CD1c-positive myeloid dendritic cell (primary cell): Measurements from ENCODE around the gene FLG.
"Not testable (repeated sequence)": the region's sequence is repeated elsewhere in the genome, so short reads cannot be mapped to it uniquely, and the experiment has no call there.

Source experiments
- DNase-seq: peaks from one replicate; pipeline ENCODE4 v3.0.0-alpha.2; 2016; ENCODE audit errors: extremely low spot score

FLG gene

GRCh38 chr1:152325111-152325510, at the start of gene FLG:
TSS of gene FLG (minus strand) at chr1:152325239. CDS start at chr1:152315456, 9,783 bp downstream.
- no peak for DNase-seq

GRCh38 chr1:152374451-152374850, 49.4 kb upstream of the FLG start:
- no peak for DNase-seq

DNA sequence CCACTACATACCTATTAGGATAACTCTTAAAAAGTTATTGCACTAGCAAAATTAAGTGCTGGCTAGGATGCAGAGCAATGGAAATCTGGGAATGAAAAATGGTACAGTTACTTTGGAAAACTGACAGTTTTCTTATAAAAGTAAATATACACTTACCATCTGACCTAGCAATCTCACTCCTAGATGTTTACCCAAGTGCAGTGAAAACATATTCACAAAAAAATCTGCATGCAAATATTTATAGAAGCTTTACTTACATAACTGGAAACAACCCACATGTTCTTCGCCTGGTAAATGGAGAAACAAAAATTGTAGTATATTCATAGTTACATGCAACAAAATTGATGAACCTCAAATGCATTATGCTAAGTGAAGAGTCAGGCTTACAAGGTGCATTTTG, 47.6 kb upstream of the FLG start:
- no peak for DNase-seq

GRCh38 chr1:152367436-152367835, 42.4 kb upstream of the FLG start:
- no peak for DNase-seq

DNA sequence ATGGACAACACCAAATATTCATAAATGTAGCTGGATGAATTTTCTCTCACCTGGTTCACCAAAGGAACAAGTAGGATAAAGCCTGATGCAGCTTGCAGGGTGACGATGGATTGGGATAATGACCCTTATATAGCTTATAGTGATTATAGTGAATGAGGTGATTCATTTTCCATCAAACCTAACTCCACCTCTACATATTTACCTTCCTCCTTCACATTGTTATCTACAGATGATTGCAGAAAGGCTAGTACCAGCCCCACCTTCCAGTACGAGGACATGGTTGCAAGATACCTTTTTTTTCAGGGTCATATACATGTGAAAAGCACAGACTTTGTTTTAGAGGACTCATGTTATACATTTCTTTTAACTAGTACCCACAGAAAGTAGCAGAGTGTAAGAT, 34.9 kb upstream of the FLG start, which contains the start of gene FLG2:
Gene FLG2 (minus strand): TSS at position 101 of the 400 bp plus-strand sequence. CDS start 1,122 bp downstream, outside the sequence.
- DNase-seq, result no peak

GRCh38 chr1:152356736-152357135, 31.7 kb upstream of the FLG start:
- no peak for DNase-seq

DNA sequence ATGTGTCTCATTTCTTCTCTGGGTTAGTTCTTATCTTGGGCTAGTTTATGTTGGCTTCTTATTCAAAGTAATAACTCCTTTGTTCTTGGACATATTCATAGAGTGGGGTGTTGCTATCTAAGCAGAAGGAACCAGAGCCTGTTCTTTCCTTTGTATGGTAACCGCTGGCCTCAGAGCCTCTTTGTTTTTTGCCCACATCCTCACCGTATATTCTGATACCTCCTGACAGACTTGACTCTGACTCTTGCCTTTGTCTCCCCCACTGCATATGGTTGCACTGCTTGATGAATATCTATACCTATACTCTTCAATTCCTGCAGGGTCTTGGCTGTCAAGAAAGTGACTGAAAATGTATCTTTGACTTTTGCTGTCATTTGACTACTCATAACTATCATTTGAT, 24.6 kb upstream of the FLG start:
- no peak for DNase-seq

GRCh38 chr1:152348447-152348846, 23.4 kb upstream of the FLG start:
- DNase-seq, result no peak

DNA sequence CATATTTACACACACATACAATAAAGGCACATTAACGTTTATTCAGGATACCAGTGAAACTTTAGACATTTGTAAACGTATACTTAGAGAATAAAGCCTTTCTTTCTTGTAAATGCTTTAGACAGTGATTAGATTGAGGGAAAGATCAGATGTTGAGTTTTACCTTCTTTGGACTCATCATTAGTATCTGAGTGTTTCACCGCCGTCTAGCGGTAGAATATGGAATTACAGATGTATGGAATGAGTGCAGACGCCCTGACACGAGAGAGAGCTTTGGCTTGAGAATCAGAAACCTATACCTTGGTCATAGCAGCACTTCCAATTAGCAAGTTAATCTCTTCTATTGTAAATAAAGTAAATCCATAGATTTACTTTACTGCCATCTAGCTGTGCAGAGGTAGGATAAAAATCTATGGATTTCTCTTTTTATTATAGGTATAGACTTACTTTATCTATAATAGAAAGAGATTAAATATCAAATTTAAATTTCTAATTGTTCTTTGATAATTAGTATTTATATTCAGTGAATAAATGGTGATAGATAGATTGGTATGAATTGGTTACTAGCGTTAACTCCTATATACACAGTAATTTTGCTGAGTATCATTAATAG, 22.2 kb upstream of the FLG start:
- peak; percentile 65 for DNase-seq

DNA sequence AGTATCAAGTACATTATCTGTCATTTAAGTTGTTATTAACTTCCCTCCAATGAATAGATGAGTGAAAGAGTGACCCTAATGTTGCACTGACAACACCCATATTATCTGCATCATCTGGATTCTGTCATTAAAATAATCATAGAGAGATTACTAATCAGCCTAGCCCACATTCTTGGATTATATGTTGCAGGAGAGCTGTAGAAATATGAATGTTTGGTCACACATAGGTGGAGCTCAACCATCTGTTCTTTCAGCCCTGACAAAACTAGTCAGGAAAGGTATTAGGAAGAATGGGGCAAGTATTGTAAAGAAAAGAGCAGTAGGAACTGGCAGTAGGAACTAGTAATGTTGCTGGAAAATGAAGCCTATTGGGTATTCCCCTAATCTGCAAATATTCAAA, 19.4 kb upstream of the FLG start:
- DNase-seq, result no peak

DNA sequence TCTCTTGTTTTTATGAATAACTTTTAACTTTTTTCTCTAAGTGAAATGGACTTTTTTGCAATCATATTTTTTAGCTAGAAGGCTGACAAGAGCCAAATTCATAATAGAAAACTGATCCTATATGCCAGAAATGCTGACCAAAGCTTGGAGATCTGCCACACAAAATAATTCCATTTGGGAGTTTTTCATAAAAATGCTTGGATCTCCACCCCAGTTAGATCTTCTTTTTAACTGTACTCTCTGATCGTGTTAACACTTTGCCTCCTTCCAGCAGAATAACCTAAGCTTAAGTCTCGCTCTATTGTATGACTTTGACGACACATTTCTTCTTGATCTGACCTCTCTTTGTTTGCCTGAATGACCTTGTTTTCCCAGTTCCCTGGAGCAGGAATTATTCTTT, 18.0 kb upstream of the FLG start:
- no peak for DNase-seq

GRCh38 chr1:152335399-152335798, 10.4 kb upstream of the FLG start:
- DNase-seq, result no peak

DNA sequence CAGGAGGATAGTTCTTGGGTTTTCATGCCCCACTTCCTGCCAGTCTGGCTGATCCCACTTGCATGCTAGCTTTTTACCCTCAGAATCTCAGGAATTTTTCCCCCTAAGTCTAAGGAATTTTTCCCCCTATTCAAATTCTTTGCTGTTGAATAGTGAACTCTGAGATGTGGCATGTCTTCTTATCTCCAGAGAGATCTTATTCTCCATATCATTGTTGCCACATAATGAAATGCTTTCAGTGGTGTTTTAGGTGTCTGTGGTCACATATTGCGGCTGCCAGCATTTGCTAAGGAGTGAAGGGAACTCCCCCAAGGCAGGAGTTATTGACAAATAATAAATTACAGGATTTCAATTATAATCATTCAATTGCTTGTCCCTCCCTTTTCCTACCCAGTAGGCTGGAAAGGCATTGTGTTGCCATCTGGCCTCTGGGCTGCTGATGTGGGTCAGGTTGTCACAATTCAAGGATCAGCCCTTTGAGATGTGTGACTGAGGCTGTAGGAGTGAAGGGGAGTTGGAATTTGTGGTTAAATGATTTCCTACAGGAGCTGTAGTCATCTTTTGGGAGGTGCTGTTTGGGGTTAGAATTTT, 3.9 kb upstream of the FLG start:
- no peak for DNase-seq

DNA sequence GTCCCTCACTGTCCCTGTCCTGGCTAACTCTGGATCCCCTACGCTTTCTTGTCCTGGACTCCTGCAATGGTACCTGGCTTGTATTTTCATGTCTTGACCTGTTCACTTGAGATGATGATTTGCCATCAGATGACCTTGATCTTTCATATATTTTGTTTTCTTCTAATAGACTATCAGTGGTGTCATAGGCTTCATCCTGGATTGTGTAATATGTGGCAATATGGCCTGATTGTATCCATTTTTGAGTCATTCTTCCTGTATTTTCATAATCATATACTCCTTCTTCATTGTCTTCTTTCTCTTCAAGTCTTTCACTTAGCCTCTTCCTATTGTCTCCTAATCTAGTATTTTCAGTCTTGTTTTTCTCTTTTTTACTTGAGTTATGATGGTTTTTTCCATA, 11.1 kb downstream of the FLG start:
- DNase-seq, result no peak

- DNase-seq, result no peak
Observed at GRCh38 chr1:152313319-152313801, 11.7 kb downstream of the FLG start.

GRCh38 chr1:152312169-152312568, 12.9 kb downstream of the FLG start:
- not testable (repeated sequence) for DNase-seq

GRCh38 chr1:152309955-152310354, 15.1 kb downstream of the FLG start:
- no peak for DNase-seq

DNA sequence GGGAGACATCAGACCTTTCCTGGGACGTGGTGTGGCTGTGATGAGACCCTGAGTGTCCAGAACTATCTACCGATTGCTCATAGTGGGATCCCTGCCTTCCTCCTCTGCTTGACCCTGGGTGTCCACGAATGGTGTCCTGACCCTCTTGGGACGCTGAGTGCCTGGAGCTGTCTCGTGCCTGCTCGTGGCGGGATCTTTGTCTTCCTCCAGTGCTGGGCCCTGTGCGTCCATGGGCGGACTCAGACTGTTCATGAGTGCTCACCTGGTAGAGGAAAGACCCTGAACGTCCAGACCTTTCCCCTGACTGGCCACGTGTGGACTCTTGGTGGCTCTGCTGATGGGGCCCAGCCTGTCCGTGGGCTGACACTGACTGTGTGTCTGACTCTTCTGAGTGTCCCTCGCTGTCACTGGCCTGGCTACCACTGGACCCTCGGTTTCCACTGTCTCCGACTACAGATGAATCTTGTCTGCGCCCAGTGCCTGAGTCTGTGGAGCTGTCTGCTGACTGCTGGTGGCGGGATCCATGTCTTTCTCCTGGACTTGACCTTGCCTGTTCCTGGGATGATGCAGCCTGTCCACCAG, 15.6 kb downstream of the FLG start:
- DNase-seq, result not testable (repeated sequence)

GRCh38 chr1:152308758-152309157, 16.3 kb downstream of the FLG start:
- not testable (repeated sequence) for DNase-seq

GRCh38 chr1:152307970-152308369, 17.1 kb downstream of the FLG start:
- DNase-seq, result not testable (repeated sequence)

- not testable (repeated sequence) for DNase-seq
Observed at GRCh38 chr1:152306123-152306522, 18.9 kb downstream of the FLG start.

- not testable (repeated sequence) for DNase-seq
Observed at GRCh38 chr1:152304773-152305172, 20.3 kb downstream of the FLG start.
